Measurements from ENCODE around the gene GNB1L.
"Not testable (repeated sequence)": the region's sequence is repeated elsewhere in the genome, so short reads cannot be mapped to it uniquely, and the experiment has no call there.

GNB1L gene

DNA sequence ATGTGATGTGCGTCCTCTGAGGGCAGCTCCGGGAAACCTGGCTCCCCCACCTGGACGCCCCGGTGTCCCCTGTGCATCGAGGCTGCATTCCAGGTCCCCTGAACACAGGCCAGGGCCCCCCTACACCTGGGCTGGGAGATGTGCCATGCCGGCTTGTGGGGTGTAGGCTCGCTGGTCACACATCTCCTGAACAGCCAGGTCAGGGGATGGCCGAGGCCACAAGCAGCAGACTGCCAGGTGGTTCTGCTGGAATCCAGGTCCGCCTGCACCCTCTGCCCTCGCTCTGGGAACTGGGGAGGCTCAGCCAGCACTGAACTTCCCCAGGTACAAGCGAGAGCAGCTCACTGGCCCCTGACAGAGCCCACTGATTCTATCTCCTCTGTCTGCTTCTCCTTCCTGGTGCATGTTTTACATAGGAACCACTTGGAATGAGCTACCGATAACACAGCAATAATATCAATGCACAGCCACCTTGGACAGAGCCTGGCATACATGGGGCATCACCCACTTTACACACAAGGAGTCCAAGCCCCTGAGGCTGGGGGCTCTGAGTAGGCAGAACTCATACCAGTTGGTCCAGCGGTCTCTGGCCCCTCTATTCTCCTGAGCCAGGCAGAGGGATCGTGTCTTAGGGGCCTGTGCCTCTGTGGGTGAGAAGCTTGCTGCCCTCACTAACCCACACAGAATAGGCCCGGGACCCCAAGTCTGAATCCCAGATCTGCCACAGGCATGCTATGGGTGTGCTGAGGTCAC lies 47.3 kb downstream of the GNB1L start:
- DNase-seq: no peak

DNA sequence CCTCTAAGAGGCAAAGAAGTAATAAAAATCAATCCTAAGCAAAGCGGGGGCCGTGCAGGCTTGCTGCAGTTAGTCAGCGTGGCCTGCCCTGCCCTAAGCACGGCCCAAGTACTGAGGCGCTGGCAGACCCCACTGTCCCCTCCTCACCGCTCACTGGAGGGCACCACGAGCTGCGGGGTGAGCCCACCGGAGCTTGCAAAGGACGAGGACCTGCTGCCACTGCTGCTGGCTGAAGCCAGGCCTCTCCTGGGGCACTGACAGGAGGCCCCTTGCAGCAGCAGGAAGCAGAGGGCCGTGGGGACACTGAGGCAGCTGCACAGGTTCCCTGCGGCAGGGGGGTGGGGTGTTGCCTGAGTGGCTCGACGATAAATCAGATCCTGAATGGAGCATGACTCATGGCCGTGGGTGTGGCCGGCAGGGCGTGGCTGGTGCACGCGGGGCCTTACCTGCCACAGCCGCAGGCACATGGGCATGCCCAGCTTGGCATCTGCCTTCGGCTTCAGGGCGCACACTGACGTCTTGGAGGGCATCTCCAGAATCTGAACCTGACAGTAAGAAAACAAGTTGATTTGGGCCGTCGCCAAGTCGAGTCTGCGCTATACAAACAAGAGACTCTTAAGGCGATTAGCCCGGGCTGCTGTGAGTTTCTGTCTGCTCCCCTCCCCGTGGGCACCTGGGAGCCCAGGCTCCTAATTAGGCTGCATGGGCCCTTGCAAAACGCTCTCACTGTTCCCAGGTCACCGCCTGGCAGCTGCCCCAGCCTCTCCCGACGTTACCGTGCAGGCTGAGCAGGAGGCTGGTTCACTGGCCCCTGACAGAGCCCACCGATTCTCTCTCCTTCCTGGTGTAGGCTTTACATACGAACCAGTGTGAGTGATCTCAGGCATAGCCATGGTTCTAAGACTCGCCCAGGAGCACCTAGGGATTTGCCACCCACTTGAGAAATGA lies 48.2 kb downstream of the GNB1L start:
- DNase-seq: no peak

DNA sequence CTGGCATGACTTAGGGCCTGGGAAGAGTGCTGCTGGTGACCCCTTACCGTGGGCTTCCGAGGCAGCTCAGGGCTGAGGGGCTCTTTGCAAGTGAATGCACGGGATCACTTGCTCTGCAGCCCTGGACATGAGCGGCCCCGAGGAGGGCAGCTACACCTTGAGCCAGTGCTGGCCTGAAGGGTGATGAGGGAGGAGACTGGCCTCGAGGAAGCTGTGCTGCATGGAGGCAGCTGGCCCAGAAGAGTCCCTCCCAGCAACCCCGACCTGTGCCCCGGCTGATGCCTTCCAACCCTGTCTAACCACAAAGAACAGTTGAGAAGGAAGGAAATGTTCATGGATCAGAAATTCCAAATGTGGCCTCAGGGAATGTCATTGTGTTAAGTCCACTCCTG lies 48.9 kb downstream of the GNB1L start:
- no peak for DNase-seq

DNA sequence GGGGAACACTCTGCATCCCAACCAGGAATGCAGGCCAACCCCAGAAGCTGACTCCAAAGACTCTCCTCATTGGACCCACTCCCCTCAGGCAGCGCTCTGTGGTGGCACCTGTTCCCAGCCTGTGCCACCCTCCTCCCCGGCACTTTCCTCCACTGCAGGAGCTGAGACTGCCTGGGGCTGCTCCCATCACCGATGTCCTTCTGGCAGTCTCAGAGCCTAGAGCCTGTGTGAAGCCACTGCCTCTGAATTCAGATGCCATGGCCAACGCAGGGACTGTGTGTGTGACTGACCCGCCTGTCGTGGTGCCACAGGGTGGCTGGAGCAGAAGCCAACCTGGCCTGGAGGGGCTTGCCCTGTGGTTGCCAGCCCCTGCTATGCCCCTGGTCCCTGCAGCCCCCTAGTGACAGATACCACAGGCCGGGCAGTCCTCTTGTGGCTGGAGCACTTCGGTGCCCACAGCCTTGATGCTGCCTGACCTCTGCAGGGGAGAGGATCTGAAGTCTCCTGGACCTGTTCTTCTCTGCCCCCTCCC lies 50.9 kb downstream of the GNB1L start:
- DNase-seq: no peak

DNA sequence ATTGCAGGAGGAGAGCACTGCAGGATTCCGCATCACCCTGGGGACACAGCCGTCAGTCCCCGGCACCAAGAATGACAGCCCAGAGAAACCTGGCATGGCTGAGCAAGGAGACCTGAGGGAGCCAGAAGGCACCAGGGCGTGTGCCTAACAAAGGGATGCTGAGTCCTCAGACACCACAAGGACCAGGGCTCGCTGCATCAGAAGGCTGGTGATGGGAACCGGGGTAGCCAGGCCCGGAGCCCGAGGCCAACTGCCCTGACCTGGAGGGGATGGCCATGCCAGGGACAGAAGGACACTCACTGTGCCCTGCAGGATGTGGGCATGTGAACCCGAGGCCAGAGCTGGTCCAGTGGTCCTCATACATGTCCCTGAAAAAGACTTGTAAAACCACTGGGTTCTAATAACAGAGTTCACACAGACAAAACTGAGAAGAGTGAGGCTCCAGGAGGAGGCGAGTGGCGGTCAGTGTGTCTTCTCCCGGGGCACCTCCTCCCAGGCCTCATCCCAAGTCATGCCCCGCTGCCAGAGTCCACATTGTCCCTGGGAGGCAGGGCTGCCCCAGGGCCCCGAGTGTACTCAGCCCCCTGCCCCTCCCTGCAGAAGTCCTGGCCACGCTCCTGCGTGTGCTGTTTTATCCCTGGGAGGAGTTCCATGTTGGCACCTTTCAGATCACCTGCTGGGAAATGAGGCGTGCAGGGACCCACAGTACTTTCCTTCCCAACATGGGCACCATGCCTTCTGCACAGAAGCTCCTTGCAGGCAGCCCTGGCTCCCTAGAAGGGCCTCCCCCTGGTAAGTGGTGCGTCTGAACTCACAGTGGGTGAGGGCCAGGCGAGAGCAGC lies 51.6 kb downstream of the GNB1L start:
- DNase-seq: no peak

DNA sequence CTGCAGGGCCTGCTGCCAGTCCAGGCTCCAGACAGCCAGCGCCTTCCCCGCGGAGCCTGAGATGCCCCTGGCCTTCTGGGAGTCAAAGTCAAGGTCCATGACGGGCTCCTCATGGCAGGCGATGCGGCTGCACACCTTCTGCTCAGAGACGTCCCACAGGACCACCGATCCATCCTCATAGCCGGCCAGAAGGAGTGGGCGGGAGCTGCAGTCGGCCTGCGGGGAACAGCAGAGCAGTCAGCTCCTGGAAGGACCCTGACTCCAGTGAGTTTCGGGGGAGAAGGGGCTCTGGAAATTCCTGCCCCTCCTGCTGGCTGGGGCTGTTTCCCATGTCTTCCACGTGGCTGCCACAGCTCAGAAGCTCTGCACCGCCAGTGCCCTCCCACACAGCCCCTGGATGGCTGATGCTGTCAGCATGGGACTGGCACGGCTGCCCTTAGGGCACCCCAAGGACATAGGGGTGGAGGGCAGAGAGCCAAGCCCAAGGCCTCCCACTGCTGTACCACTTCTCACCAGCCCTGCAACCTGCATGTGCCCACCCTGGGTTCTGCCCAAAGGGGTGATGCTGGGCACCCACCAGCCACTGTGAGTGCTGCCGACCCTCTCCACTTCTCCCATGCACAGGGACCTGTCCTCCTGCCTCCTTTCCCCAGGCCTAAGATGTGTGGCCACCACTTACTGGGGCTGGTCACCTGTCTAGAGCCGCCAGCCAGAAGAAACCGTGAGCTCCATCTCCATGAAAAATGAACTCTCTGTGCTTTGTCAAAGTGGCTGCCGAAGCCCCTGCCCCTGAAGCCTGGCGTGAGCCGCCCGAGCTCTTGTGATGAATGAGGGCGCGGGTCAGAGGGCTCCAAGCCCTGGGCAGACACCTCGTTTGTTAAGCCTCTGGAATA lies 52.4 kb downstream of the GNB1L start:
- no peak for DNase-seq

DNA sequence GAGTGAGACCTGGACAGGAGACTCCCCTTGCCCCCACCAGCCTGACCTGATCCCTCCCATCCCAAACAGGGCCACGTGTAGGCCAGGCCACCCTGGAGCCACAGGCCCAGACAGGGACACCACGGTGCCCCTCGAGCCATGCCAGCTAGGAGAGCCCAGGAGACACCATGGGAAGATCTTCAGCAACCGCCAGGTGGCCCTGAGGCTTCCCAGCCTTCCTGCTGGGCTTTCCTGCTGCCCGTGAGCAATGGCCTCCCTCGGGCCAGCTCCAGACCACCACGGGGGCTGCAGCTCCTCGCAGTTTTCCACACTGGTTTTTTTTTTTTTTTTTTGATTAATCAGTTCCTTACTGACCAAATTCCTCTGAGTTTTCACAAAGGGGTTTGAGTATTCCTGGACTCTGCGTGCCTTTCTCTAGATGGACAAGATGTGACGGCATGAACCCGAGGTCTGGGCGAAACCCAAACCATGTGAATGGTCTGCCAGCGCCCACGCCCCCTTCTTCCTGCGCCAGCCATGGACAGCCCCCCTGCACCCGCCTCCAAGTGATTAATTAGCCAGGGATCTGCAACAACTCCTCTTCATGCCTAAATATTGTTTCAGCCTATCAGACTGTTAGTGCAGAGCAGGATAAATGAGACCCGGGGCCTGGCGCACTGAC lies 53.2 kb downstream of the GNB1L start:
- DNase-seq: no peak

DNA sequence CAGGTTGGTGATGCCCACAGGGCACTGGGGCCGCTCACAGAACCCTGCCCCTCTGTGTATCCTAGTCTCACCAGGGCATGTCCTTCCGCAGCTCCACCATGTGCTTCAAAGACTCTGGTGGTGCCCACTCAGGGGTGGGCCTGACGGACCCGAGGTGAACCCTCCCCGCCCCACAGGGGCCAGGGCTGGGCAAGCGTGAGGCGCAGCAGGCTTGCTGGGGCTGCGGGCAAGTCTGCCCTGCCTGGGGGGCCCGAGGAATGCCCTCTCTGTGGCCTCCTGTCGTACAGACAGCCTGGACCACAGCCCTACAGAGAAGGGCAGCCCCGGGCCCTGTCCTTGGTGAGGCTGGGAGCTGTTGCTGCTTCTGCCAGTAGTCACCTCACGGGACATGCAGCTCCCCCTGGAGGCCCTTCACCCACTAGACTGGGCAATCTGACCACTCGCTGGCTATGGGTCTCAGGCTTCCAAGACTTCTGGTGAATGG lies 53.9 kb downstream of the GNB1L start:
- no peak for DNase-seq

DNA sequence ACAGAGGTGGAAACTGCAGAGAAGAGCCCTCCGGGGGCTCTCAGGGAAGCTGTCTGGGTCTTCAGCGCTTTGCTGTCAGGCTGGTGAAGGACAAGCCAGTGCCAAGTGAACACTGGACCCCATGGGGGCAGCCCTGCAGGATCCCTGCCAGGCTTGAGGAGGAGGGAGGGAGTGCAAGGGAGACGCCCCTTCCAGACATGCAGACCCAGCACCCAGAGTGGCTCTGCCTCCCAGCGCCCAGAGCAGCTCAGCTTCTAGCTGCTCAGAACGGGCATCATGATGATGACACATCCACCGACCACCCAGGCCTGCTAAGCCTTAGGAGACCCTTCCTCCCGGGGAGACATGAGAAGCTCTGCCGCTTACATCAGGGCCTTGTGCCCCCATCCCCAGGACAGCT lies 54.4 kb downstream of the GNB1L start:
- no peak for DNase-seq

DNA sequence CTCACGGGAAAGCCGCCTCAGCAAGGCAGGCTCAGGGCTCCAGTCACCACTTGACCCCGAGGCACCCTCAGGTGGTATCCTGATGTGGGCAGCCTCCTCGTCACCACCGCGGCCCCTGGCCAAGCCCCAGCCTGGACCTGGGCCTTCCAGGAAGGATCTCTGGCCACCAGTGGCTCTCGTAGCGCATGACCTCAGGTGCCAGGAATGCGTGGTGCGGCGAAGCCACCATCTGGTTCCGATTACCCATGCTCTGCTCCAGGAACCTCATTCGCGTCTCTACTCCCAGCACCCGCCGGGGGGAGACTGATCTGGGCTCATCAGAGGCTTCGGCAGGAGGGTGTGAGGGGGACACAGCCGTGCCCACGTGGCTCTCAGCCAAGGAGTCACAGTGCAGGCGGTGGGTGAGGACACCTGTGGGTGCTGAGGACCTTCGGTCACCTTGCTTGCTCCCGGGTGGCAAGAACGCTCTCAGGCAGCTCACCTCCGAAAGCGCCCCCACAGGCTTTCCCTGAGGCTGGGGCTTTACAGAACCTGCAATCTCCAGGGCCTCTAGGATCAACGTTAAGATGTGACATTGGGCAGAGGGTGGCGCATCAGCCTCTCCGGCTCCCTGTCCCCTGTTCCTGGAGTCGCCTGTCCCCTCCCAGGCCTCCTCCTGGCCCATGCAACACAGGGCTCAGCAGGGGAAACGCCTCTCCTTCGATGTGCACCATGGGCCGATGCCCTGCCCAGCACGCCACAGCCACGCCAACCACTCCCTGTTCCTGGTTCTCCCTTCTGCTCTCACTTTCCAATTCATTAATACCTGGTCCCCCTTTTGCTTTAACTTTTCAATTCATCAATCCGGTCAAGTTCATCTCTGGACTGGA lies 55.1 kb downstream of the GNB1L start:
- DNase-seq: no peak

DNA sequence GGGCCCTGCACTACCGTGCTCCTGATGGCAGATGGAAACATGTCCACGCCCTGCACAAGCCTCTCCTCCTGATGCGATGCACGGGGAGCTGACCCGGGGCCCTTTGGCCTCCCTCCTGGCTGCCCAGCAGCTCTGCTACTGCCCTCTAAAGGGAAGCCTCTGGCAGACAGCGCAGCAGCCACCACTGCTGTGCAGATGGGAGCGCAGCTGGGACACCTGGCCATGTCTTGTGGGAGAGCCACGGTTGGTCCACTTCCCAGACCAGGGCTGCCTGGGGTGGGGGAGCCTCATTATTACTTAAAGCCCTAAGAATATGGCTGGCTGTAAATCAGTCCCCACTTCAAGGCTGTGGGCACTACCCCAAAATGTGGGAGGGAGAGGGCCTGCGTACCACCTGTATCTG lies 55.8 kb downstream of the GNB1L start:
- DNase-seq: no peak

DNA sequence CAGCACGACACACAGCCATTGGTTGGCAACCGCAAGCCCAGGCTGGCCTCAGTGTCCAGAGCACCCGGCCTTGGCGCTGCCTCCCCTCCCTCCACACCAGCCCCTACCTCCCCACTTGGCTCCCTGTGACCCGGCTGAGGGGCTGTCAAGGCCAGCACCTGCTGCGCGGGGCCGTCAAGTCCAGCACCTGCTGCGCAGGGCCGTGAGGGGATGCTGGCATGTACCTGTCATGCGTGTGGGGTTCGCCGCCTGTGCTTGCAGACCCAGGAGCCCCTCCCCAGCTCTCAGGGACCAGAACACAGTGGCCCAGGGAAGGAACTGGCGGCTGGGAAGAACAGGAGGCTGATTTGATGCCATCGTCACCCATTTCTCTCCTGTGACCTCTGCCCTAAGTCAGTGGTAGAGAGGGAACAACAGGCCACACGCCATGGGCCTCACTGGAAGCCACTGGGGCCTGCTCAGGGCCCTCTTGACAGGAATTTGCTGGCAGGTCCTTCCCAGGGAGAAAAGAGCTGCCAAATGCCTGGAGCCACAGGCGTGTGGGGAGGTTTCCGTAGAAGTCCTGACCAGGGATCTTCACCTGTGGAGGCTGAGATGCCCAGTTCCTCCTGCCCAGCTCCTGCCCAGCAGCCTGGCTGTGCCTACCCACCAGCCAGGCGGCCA lies 56.5 kb downstream of the GNB1L start:
- no peak for DNase-seq

DNA sequence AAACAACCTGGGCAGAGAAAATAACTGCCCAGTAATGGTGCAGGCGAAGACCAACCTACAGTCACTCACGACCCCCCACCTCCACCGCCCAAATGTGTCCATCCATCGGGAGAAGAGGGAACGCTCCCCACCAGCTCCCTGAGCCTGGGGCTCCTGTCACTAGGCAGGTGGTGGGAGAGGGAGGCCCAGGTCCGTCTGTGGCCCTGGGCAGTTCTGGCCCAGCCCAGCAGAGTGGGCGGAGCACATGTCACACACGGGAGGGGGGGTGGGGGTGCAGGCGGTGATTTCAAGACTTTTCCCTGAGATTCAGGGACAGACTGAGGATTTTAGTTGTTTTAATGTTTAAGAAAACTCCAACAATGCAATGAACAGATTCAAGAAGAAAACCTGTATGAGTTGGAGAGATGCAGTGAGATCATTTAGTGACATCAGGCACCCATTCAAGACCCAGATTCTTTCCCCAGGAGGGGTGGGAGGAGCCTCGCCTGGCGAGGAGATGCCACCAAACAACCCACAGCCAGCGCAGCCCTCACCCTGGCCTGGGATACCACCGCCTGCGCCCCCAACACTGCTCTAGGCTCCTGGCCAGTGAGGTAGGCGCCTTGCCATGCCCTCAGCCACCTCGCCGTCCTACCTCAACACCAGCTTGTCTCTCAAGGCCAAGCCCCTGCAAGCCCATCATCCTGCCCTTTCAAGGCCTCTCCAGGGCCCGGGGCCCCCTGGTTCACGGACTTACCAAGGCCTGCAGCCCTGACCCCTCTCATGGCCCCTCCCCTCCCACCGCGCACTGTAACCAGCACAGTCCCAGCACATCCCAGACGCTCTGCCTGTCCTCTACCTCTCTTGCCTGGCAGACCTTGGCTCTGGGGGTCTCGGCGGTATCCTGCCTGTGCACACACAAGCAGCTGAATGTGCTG lies 57.3 kb downstream of the GNB1L start:
- no peak for DNase-seq

DNA sequence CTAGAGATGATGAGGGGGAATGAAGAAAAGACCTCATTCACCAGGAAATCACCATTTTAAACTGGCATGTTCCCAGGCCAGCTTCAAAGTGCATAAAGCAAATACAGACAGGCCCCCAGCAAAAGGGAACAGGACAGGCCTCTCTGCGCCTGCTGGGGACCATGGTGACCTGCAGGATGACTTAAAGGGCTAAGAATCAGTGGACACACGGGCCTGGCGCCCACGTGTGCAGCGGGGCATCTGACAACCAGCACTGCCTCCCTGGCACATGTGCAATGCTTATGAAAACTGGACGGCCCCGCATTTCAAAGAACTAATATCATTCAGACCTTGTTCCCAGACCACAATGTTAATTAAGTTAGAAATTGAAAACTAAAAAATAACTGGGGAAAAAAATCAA lies 58.5 kb downstream of the GNB1L start:
- DNase-seq: no peak

DNA sequence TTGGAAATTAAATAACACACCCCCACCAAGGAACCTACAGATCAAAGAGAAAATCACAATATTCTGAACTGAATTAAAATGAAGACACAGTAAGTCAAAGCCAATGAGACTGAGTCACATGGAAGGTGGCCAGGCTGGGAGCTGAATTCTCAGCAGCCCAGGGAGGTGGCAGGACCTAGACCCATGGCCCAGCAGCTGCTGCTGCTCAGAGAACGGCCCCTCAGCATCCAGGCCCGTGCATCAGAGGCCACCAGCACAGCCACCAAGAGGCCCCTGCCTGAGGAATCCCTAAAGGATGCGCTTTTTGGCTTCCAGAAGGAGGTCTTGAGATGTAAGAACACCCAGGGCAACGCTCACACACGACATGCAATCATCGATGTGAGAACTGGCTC lies 59.1 kb downstream of the GNB1L start:
- no peak for DNase-seq

DNA sequence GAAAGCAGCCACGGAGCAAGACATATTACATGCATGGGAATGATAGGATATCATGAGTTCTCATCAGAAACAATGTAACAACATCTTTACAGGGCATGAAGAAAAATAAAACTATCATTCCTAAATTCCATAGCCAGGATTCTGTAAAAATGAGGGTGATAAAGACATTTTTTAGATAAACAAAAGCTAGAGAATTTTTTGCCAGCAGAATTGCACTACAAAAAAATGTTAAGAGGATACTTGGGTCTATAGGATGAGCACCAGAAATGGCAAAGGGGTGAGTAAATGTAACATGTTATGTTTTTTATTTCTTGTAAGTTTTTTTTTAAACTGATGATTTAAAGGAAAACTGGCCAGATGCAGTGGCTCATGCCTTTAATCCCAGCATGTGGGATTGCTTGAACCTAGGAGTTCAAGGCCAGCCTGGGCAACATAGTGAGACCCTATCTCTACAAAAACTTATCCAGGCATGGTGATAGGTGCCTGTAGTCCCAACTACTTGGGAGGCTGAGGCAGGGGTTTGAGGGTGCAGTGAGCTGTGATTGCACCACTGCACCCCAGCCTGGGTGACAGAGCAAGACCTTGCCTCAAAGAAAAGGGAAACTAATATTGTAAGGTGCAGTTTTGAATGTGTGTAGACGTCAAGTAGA lies 60.9 kb downstream of the GNB1L start:
- DNase-seq: no peak

DNA sequence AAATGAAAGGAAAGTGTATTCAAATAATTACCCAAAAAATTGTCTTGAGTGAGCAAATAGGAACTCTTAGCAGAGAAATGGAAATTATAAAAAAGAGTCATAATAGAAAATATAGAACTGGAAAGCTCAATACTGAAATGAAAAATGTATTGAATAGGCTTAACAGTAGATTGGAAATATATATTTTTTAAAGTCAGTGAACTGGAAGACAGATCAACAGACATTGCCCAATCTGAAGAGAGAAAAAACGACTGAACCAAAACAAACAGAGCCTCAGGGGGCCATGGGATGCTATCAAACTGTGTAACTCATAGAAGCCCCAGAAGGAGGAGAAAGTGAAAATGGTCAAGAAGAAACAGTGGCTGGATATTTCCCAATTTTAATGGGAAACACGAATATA lies 61.5 kb downstream of the GNB1L start:
- no peak for DNase-seq

DNA sequence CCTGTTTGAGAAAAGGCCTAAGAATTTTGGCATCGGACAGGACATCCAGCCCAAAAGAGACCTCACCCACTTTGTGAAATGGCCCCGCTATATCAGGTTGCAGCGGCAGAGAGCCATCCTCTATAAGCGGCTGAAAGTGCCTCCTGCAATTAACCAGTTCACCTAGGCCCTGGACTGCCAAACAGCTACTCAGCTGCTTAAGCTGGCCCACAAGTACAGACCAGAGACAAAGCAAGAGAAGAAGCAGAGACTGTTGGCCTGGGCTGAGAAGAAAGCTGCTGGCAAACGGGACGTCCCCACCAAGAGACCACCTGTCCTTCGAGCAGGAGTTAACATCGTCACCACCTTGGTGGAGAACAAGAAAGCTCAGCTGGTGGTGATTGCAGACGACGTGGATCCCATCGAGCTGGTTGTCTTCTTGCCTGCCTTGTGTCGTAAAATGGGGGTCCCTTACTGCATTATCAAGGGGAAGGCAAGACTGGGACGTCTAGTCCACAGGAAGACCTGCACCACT lies 62.2 kb downstream of the GNB1L start:
- not testable (repeated sequence) for DNase-seq
